H1 (cell line): Measurements from ENCODE around the gene FBXL17.

ENCODE experiments used
- BACH1 ChIP-seq: IDR thresholded peaks from 2 replicates; pipeline ENCODE4 v1.6.1; 2012; ENCODE audit warnings: low read length, improper control_type of control experiment
- CBX5 ChIP-seq: fragments of 300-800, 300-1000 bp; sonication (generic); IDR thresholded peaks from 2 replicates; pipeline ENCODE4 v1.7.1; 2016; ENCODE audit warnings: antibody characterized with exemption, low read length, low read depth
- HDAC2 ChIP-seq, 2 experiments: fragments of 300-600 bp in 1 of 2; sonication (generic) in 1 of 2; IDR thresholded peaks; 2 replicates each; pipeline ENCODE4 v1.6.1; 2011 to 2012; ENCODE audit warnings: low read depth in 2 of 2, low read length in 2 of 2, mild to moderate bottlenecking in 2 of 2, moderate library complexity in 2 of 2, borderline replicate concordance in 1 of 2, inconsistent platforms in 1 of 2
- SIX5 ChIP-seq: IDR thresholded peaks from 2 replicates; pipeline ENCODE4 v1.6.1; 2011; ENCODE audit warnings: mild to moderate bottlenecking, low read depth, low read length
- YY1 ChIP-seq: IDR thresholded peaks from 2 replicates; pipeline ENCODE4 v1.6.1; 2011; ENCODE audit warnings: low read depth, mild to moderate bottlenecking, low read length
- TF ChIP-seq, protein P1 (sequence below): fragments of 300-600 bp; sonication (generic); IDR thresholded peaks from 2 replicates; pipeline ENCODE4 v1.7.1; 2012; ENCODE audit warnings: low read length, moderate library complexity, mild to moderate bottlenecking, inconsistent platforms; ENCODE audit not compliant: insufficient replicate concordance
- TF ChIP-seq, protein P2 (sequence below), 3 experiments: IDR thresholded peaks; 1 replicate in 2 of 3; 2 replicates in 1 of 3; pipeline versions ENCODE4 v1.5.1 to v1.6.1; 2011; ENCODE audit warnings: low read length in 3 of 3, mild to moderate bottlenecking in 3 of 3, inconsistent platforms in 2 of 3, low read depth in 1 of 3, moderate library complexity in 1 of 3; ENCODE audit not compliant: insufficient read depth in 1 of 3; ENCODE audit errors: control extremely low read depth in 1 of 3

DNA sequence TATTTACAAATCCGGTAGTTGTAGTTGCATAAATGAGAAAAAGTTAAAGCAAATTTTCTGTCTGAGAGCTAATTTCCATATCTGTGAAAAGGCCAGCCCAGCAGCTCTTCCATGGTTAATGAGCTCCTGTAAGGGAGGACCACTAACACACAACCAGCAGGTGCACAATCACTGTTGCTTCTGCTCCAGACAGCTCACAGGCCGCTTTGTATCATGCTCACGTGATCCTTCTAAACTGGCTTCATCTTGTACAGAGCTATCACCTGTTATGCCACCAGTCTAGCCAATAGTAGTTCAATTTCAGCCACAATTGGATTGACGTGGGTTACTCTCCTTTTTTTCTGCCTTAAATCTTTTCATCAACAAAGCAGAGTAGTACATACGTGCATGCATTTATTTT lies 38.3 kb upstream of the FBXL17 start:
- no peak for TF ChIP-seq BACH1
- TF ChIP-seq, protein P1, sequence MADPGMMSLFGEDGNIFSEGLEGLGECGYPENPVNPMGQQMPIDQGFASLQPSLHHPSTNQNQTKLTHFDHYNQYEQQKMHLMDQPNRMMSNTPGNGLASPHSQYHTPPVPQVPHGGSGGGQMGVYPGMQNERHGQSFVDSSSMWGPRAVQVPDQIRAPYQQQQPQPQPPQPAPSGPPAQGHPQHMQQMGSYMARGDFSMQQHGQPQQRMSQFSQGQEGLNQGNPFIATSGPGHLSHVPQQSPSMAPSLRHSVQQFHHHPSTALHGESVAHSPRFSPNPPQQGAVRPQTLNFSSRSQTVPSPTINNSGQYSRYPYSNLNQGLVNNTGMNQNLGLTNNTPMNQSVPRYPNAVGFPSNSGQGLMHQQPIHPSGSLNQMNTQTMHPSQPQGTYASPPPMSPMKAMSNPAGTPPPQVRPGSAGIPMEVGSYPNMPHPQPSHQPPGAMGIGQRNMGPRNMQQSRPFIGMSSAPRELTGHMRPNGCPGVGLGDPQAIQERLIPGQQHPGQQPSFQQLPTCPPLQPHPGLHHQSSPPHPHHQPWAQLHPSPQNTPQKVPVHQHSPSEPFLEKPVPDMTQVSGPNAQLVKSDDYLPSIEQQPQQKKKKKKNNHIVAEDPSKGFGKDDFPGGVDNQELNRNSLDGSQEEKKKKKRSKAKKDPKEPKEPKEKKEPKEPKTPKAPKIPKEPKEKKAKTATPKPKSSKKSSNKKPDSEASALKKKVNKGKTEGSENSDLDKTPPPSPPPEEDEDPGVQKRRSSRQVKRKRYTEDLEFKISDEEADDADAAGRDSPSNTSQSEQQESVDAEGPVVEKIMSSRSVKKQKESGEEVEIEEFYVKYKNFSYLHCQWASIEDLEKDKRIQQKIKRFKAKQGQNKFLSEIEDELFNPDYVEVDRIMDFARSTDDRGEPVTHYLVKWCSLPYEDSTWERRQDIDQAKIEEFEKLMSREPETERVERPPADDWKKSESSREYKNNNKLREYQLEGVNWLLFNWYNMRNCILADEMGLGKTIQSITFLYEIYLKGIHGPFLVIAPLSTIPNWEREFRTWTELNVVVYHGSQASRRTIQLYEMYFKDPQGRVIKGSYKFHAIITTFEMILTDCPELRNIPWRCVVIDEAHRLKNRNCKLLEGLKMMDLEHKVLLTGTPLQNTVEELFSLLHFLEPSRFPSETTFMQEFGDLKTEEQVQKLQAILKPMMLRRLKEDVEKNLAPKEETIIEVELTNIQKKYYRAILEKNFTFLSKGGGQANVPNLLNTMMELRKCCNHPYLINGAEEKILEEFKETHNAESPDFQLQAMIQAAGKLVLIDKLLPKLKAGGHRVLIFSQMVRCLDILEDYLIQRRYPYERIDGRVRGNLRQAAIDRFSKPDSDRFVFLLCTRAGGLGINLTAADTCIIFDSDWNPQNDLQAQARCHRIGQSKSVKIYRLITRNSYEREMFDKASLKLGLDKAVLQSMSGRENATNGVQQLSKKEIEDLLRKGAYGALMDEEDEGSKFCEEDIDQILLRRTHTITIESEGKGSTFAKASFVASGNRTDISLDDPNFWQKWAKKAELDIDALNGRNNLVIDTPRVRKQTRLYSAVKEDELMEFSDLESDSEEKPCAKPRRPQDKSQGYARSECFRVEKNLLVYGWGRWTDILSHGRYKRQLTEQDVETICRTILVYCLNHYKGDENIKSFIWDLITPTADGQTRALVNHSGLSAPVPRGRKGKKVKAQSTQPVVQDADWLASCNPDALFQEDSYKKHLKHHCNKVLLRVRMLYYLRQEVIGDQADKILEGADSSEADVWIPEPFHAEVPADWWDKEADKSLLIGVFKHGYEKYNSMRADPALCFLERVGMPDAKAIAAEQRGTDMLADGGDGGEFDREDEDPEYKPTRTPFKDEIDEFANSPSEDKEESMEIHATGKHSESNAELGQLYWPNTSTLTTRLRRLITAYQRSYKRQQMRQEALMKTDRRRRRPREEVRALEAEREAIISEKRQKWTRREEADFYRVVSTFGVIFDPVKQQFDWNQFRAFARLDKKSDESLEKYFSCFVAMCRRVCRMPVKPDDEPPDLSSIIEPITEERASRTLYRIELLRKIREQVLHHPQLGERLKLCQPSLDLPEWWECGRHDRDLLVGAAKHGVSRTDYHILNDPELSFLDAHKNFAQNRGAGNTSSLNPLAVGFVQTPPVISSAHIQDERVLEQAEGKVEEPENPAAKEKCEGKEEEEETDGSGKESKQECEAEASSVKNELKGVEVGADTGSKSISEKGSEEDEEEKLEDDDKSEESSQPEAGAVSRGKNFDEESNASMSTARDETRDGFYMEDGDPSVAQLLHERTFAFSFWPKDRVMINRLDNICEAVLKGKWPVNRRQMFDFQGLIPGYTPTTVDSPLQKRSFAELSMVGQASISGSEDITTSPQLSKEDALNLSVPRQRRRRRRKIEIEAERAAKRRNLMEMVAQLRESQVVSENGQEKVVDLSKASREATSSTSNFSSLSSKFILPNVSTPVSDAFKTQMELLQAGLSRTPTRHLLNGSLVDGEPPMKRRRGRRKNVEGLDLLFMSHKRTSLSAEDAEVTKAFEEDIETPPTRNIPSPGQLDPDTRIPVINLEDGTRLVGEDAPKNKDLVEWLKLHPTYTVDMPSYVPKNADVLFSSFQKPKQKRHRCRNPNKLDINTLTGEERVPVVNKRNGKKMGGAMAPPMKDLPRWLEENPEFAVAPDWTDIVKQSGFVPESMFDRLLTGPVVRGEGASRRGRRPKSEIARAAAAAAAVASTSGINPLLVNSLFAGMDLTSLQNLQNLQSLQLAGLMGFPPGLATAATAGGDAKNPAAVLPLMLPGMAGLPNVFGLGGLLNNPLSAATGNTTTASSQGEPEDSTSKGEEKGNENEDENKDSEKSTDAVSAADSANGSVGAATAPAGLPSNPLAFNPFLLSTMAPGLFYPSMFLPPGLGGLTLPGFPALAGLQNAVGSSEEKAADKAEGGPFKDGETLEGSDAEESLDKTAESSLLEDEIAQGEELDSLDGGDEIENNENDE, result no peak
- no peak for TF ChIP-seq CBX5
- no peak for TF ChIP-seq YY1
- TF ChIP-seq, protein P2, sequence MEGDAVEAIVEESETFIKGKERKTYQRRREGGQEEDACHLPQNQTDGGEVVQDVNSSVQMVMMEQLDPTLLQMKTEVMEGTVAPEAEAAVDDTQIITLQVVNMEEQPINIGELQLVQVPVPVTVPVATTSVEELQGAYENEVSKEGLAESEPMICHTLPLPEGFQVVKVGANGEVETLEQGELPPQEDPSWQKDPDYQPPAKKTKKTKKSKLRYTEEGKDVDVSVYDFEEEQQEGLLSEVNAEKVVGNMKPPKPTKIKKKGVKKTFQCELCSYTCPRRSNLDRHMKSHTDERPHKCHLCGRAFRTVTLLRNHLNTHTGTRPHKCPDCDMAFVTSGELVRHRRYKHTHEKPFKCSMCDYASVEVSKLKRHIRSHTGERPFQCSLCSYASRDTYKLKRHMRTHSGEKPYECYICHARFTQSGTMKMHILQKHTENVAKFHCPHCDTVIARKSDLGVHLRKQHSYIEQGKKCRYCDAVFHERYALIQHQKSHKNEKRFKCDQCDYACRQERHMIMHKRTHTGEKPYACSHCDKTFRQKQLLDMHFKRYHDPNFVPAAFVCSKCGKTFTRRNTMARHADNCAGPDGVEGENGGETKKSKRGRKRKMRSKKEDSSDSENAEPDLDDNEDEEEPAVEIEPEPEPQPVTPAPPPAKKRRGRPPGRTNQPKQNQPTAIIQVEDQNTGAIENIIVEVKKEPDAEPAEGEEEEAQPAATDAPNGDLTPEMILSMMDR (IDR thresholded peaks at IDR 0.05; ENCODE audit: control extremely low read depth in 1 of 3, insufficient read depth in 1 of 3, low read depth in 1 of 3, low read length in 3 of 3), result no peak
- TF ChIP-seq SIX5, result no peak
- TF ChIP-seq HDAC2 (IDR thresholded peaks at IDR 0.05; ENCODE audit: borderline replicate concordance in 1 of 2, low read depth in 2 of 2, low read length in 2 of 2), result no peak
